Loucy (cell line): ENCODE results near the gene AGK.

Experiments used
- H2AFZ ChIP-seq: fragments of 200-600 bp; sonication (generic); 2 replicates; pipeline ENCODE4 v1.6.0; 2016; ENCODE audit warnings: antibody characterized with exemption, mild to moderate bottlenecking, low read length, moderate library complexity
- H3F3A ChIP-seq: fragments of 200-600 bp; 2 replicates; pipeline ENCODE4 v1.6.0; 2016; ENCODE audit warnings: antibody characterized with exemption, low read depth, mild to moderate bottlenecking
- H3K27me3 ChIP-seq: fragments of 200-600 bp; sonication (generic); 2 replicates; pipeline ENCODE4 v1.6.1; 2014; ENCODE audit warnings: low read length, mild to moderate bottlenecking; ENCODE audit not compliant: insufficient read depth, poor library complexity, severe bottlenecking
- H3K36me3 ChIP-seq: fragments of 200-600 bp; sonication (generic); 2 replicates; pipeline ENCODE4 v1.6.1; 2016; ENCODE audit warnings: low read length; ENCODE audit not compliant: insufficient read depth
- H3K4me1 ChIP-seq: fragments of 200-600 bp; sonication (generic); 2 replicates; pipeline ENCODE4 v1.5.1; 2014; ENCODE audit warnings: low read length, mild to moderate bottlenecking; ENCODE audit not compliant: insufficient read depth, poor library complexity, severe bottlenecking
- H3K4me2 ChIP-seq: fragments of 200-600 bp; sonication (generic); 2 replicates; pipeline ENCODE4 v1.6.0; 2014; ENCODE audit warnings: antibody characterized with exemption, low read length, low read depth, mild to moderate bottlenecking; ENCODE audit not compliant: poor library complexity, severe bottlenecking
- H3K4me3 ChIP-seq: fragments of 200-600 bp; sonication (generic); 2 replicates; pipeline ENCODE4 v1.5.1; 2014; ENCODE audit warnings: low read length, mild to moderate bottlenecking, mixed read lengths; ENCODE audit not compliant: poor library complexity, severe bottlenecking
- H3K79me2 ChIP-seq: fragments of 200-600 bp; sonication (generic); 2 replicates; pipeline ENCODE4 v1.6.1; 2014; ENCODE audit warnings: low read length; ENCODE audit not compliant: insufficient read depth
- H3K9ac ChIP-seq: fragments of 200-600 bp; sonication (generic); 2 replicates; pipeline ENCODE4 v1.6.0; 2014; ENCODE audit warnings: mild to moderate bottlenecking, low read depth, low read length, moderate library complexity; ENCODE audit not compliant: poor library complexity, severe bottlenecking
- H3K9me2 ChIP-seq: fragments of 200-600 bp; sonication (generic); replicated peaks from 2 replicates; pipeline ENCODE4 v1.6.1; 2016; ENCODE audit warnings: low read depth, low read length, mixed read lengths
- H3K9me3 ChIP-seq: fragments of 200-600 bp; sonication (generic); 2 replicates; pipeline ENCODE4 v1.6.1; 2014; ENCODE audit warnings: mild to moderate bottlenecking, antibody characterized with exemption, low read length, low read depth; ENCODE audit not compliant: insufficient read depth
- H4K20me1 ChIP-seq: fragments of 200-600 bp; sonication (generic); 2 replicates; pipeline ENCODE4 v1.6.0; 2014; ENCODE audit warnings: antibody characterized with exemption, low read length, mild to moderate bottlenecking; ENCODE audit not compliant: insufficient read depth, poor library complexity, severe bottlenecking
- CTCF ChIP-seq: fragments of 200-600 bp; sonication (generic); conservative IDR thresholded peaks from 2 replicates; pipeline ENCODE4 v1.5.1; 2014; ENCODE audit warnings: mild to moderate bottlenecking, antibody characterized with exemption, low read length
- EZH2phosphoT487 ChIP-seq: fragments of 200-600 bp; IDR thresholded peaks from 2 replicates; pipeline ENCODE4 v1.6.1; 2018; ENCODE audit warnings: antibody characterized with exemption, mild to moderate bottlenecking, moderate library complexity, borderline replicate concordance

Gene AGK

GRCh38 chr7:141515941-141516340, 35.3 kb upstream of the AGK start:
- no peaks in the 10 kb centered on the region for H3K4me1 ChIP-seq
- no peaks in the 10 kb centered on the region for H3F3A ChIP-seq
- no peak overlapping the region for H2AFZ ChIP-seq
- H4K20me1 ChIP-seq, result no peaks in the 10 kb centered on the region
- no peak overlapping the region for H3K4me3 ChIP-seq
- no peak overlapping the region for H3K4me2 ChIP-seq
- H3K36me3 ChIP-seq, result no peaks in the 10 kb centered on the region
- no peaks in the 10 kb centered on the region for H3K27me3 ChIP-seq
- no peaks in the 10 kb centered on the region for H3K79me2 ChIP-seq
- H3K9me3 ChIP-seq, result no peaks in the 10 kb centered on the region
- no peak overlapping the region for H3K9ac ChIP-seq
- TF ChIP-seq CTCF (no peak), EZH2phosphoT487 (no peak)
- no peaks in the 10 kb centered on the region for H3K9me2 ChIP-seq

- no peaks in the 10 kb centered on the region for H3K27me3 ChIP-seq
- no peaks in the 10 kb centered on the region for H3K79me2 ChIP-seq
- no peaks in the 10 kb centered on the region for H3K9me3 ChIP-seq
- H3K4me2 ChIP-seq, result no peak overlapping the region
- H4K20me1 ChIP-seq, result no peaks in the 10 kb centered on the region
- no peaks in the 10 kb centered on the region for H3F3A ChIP-seq
- no peaks in the 10 kb centered on the region for H3K4me1 ChIP-seq
- no peak for TF ChIP-seq CTCF
- TF ChIP-seq EZH2phosphoT487, result no peak
- H3K4me3 ChIP-seq, result no peak overlapping the region
- H2AFZ ChIP-seq, result no peak overlapping the region
- H3K36me3 ChIP-seq, result no peaks in the 10 kb centered on the region
- H3K9me2 ChIP-seq, result no peaks in the 10 kb centered on the region
- H3K9ac ChIP-seq, result no peak overlapping the region
These were observed 31.6 kb upstream of the AGK start for GRCh38 chr7:141519623-141520022.

- H4K20me1 ChIP-seq, result no peaks in the 10 kb centered on the region
- H3K4me1 ChIP-seq, result no peaks in the 10 kb centered on the region
- H3K36me3 ChIP-seq, result no peaks in the 10 kb centered on the region
- no peak overlapping the region for H3K9ac ChIP-seq
- no peaks in the 10 kb centered on the region for H3K79me2 ChIP-seq
- H2AFZ ChIP-seq, result no peak overlapping the region
- no peaks in the 10 kb centered on the region for H3K9me2 ChIP-seq
- no peaks in the 10 kb centered on the region for H3K27me3 ChIP-seq
- no peak overlapping the region for H3K4me2 ChIP-seq
- H3K4me3 ChIP-seq, result no peak overlapping the region
- no peaks in the 10 kb centered on the region for H3K9me3 ChIP-seq
- no peaks in the 10 kb centered on the region for H3F3A ChIP-seq
- TF ChIP-seq CTCF (no peak), EZH2phosphoT487 (no peak)
These were observed 28.4 kb upstream of the AGK start for GRCh38 chr7:141522657-141523342.
